Hematopoietic multipotent progenitor cell treated with erythropoietin and hydrocortisone succinate and interleukin-3 and kit ligand, for 4 days (in vitro differentiated cells): ENCODE data around the gene AUTS2.
"Not testable (repeated sequence)": the region's sequence is repeated elsewhere in the genome, so short reads cannot be mapped to it uniquely, and the experiment has no call there.

Experiments
- DNase-seq: peaks from one replicate; pipeline ENCODE4 v3.0.0-alpha.2; 2015

The AUTS2 gene

DNA sequence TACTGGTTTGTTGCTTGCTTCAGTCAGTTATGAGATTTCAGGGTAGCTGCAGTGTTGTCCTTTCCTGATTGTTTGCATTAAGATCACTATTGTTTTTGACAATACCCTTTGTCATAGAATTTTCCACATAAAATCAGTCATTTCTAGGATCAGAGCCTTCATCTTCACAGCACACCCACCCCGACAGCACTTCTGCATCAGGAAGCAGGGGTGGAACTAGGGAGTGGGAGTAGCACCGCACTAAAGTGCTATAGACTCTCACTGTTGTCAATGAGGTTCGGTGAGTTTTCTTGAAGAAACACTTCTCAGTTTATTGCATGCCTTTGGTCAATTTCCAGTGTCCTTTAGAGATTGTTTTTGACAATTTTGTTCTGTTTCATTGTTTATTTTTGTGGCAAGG lies 632.5 kb downstream of the AUTS2 start:
- DNase-seq: no peak

DNA sequence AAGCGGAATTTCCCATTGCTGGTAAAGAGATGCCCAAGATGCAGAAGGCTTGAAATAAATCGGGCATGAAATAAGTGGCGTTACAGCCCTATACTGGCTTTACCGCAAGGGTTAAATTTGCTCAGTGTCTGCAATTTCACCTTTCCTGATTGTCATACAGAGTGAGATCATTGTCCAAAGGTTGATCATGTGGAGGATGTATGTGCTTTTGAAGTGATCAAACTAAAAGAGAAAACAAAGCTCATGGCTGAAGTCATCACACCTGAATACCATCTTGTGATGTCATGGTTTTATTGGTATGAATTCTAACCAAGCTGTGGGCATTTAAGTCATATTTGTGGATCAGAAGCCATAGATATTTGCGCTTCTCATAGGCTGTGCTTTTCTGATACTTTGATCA lies 635.5 kb downstream of the AUTS2 start:
- no peak for DNase-seq

DNA sequence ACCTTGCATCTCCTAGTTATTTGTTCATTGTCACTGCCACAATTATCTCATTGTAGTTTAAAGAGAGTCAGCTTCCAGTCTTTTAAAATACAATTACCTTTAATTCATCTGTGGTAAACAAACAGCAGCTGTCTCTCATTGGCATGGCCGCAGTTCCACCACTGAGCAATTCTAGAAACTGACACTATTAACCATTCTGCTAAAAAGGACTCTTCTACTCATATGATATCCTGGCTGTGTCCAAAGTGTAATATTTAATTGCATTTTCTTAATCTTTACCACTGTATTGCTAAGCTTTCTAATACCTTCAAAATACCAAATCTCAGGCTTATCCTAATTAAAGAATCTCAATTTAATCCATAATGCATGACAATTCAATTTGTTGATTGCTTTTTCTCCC lies 639.0 kb downstream of the AUTS2 start:
- DNase-seq: no peak

DNA sequence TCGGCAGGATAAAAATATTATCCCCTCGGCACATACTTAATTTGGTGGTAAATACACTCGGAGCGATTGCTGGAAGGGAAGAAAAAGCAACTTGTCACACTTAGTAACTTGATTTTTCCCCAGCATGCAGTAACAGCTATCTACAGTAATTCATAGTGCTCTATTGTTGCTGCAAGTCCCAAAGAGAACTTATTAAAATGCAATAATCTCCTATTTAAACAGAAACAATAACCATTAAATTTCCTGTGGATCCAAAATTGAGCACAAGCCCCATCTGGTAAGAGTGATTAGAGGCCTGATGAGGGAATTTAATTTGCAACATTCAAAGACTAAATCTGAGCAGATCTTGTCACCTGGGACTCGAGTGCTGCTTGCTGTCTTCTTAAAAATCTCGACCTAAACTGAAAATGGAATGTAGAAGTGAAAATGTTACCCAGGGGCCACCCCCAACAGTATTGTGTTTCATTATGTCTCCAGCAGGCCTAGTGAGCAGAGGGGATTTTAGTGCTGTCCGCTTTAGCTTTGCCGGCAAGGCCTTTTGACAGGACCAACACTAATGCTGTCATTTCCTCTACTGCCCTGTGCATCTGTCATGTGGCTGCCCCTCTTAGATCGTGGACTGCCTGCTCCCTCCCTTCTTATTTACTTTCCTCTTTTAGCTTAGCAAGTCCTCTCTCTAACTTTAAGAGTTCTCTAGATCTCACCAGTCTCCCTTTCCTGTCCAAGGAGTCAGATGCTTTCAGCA lies 639.7 kb downstream of the AUTS2 start:
- peak; percentile 2 for DNase-seq

DNA sequence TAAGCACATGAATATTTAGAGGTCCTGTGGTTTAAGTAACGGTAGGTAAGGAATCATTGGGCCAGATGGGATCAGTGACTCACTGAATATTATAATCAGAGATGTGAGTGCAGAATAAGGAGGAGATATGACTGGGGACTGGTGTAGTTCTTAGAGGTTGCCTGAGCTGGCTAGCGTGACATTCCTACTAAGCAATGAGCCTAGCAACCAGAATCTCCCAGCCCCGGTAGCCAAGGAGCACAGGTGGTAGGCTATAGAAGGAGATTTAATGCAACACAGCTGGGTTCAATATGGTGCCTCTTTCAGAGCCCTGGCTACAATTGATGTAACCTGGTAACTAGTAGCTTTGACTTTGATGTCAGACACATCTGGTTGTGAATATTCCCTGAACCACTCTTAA lies 641.6 kb downstream of the AUTS2 start:
- DNase-seq: no peak

DNA sequence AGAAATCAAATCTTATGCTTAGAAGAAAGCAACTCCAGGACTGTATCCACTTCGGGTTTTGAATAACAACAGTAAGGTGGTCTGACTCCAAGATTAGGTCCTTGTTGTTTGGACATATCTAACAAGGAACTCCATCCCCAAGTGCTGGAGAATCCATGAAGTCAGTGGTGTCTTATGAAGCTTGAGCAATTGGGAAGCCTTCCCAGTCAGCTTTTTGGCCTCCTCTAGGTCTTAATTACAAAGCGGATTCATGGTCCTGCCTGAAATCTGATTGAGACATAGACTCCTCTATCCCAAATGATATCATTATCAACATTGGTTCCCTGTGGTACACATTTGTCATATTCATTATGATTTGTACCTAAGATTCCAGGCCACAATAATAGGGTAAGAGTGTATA lies 642.6 kb downstream of the AUTS2 start:
- DNase-seq: no peak

DNA sequence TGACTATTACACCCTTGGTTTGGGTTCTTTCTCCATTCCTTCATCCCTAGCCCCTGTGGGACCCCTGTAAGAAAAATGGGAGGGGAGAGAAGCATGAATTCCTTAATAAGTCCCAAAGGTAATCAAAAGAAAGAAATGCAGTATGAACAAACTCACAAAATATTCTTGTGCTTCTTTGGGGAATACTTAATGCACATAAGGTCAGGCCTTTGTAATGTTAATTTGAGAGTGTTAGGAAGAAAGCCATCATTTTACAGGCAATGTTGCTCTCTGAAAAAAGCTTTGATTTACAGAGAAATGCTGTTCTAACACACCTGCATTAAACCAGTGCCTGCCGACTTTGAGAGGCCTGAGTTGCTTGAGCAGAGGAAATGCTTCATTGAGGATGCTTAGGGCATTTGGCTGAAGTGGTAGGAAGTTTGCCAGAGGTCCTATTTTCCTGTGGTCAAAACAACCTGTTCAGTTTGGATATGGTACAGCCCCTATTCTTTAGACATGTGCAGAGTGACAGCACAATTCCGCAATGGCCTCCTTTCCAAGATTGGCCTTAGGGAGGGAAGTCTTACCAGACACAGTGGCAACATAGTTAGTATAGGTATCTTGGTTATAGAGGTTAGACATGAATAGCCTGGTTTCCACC lies 643.4 kb downstream of the AUTS2 start:
- no peak for DNase-seq

DNA sequence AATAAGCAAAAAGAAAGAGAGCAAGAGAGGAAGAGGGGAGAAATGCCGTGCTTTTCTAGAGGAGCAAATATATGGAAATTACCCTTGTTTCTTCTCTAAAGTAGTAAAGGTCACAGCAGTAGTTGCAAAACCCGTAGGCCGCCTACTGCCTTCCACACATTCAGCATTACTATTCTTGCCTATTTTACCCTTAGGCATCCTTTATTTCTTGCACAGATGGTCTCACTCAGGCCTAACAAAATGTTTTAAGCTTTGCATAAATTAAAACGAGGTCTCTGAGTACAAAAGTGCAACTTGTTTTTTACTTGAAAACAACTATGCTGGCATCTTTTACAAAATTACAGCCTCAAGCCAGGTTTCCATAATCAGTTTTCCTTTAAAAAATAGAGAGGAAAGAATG lies 644.6 kb downstream of the AUTS2 start:
- DNase-seq: no peak

DNA sequence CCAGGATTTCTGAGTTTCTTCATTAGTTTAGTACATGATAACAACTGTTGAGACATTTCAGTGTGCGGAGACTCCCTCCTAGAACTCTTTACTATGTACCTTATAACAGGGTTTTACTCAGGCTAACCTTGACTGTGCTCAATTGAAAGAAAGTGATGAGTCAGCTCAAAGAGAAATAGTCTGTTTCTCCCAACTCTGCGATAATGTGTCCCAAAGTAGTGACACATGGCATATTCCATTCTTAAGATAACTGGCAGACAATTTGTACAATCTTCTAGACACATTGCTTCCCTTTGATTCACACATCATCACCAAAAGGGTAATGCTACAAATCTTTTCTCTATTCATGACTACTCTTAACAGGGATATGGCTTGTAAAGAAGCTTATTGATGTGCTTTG lies 645.2 kb downstream of the AUTS2 start:
- DNase-seq: no peak

DNA sequence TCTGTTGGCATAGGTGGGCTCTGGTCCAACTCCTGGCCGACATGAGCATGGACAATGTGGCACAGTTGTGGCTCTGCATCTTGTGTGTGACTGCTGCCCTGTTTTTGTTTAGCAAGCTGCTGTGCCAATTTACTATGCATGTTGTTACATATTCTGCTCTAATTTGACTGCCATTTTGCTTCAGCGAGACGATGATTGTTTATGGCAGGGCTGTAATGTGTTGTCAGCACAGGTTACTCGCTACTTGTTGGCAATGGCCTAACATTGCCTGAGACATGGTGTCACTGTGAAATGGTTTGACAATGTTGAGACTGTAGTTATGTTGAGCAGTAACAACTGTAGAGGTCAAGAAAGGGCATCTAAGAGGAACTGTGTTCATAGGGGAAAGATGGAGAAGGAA lies 659.6 kb downstream of the AUTS2 start:
- no peak for DNase-seq

DNA sequence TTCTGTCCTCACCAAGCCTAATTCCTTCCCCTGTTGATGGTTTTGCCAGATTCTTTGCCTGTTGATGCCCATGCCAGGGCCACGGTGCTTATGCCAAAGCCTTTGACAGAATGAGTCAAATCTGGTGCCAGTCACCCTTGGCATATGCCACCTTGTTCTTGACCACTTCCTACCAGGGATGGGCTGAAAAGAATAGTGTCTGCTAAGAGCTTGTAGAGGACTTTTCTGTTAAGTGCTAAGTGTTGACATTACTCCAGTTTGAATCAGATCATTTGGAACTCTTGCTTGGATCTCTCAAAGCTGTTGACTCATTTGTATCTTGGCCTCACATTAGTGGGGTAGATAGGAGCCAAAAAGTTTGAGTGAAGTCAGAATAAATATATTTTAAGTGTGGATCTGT lies 661.2 kb downstream of the AUTS2 start:
- DNase-seq: no peak

DNA sequence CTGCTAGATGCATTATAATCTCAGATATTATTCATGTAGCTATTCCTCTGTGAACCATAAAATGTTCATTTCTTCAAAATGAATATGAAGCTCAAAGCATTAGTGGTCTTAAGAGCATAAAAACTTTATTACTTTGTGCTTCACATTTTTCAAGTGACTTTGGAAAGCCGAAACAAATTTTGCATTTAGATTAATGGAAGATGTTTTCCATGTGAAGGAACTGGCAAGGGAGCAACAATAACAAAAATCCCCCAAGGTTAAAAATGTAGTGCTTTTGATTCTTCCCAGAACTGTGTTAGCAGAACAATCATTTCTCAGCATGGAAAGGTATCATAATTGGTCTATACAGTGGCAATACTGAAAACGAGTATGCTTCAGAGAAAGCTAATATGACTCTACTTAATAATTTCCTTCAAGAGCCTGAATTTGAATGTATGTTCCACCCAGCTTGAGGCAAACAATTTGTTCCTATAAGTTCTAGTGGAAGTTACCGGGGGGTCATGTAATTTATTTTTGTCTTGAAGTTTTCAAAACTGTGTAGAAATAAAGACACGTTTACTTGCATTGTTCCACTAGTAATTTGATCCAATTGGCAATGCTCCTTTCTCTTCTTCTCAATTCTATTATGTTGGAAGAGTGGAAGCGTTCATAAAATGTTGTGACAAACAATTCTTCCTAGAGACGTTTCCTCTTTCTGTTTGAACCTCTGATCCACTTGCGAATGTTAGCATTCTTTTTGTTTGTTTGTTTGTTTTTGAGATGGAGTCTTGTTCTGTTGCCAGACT lies 665.4 kb downstream of the AUTS2 start:
- no peak for DNase-seq

DNA sequence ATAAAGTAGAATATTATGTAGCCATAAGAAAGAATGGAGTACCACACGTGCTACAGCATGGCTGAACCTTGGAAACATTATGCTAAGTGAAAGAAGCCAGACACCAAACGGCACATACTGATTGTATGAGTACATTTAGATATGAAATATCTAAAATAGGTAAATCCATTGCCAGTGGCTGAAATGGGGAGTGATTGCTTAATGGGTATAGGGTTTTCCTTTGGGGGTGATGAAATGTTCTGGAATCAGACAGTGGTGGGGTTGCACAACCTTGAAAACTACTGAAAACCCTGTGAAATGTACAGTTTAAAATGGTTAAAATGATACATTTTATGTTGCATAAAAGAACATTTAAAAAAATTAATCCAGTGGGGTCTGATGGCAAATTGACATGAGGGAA lies 667.9 kb downstream of the AUTS2 start:
- DNase-seq: no peak

DNA sequence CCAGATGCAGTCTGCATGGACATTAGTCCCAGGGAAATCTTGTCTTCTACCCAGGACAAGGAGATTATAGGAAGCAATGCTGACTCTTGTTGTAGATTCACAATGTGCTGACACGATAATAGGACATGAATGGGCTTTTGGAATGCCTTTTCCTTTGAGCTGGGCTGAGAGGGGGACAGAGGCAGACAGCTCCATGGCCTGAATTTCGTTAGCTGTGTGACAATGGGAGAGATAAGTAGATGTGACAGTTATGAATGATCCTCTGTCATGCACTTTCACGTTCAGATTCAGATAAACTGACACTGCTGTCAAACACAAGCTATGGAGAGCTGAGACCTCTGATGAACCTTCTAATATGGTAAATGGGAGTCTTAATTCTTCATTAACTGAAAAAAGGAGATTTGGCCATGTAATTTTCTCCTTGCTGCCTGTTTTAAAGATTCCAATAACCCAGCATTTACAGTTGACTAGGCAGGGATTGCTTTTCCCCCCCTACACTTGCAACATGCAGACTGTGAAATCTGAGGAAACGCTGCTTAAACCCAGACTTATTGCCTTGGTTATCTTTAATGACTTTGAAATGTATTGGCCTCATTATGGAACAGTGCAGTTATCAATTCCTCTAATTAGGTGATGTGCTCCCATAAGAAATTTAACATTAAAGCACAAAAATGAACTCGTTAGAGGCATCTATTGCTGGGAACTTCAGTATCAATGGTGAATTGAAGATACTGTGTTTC lies 669.3 kb downstream of the AUTS2 start:
- DNase-seq: no peak

DNA sequence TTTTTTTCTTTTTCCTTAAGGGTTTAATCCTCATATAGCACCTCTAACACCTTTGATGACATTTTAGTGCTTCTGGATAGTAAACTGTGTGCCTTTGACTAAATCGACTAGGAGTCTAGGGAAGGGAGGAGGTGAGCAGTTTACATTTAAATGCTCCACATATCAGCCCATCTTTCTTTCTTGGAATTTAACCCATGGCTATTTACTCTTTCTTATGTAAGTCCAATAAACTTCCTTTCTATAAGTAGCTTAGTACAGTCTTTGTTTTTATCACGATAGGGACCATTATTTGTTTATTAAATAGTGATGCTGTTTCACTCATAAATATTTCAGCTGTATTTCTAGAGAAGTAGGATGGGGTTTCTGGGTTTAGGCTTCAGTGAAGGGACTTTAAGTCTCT lies 669.9 kb downstream of the AUTS2 start:
- DNase-seq: no peak

DNA sequence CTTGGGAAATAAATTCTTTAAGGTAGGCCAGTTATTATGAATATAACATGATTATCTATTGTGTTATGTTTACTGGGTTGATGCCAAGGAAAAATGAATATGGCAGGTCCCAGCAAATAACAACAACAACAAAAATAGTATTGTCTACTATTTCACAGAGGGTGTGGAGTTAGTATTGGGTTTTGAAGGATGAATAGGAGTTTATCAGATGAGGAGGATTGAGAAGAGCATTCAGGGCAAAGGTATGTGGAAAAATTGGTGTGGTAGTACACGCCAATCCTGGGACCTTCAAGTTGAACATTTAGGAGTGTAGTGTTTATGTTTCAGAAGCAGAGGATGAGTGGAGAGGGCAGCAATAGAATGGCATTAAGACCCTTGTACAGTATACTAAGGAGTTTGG lies 671.9 kb downstream of the AUTS2 start:
- no peak for DNase-seq

DNA sequence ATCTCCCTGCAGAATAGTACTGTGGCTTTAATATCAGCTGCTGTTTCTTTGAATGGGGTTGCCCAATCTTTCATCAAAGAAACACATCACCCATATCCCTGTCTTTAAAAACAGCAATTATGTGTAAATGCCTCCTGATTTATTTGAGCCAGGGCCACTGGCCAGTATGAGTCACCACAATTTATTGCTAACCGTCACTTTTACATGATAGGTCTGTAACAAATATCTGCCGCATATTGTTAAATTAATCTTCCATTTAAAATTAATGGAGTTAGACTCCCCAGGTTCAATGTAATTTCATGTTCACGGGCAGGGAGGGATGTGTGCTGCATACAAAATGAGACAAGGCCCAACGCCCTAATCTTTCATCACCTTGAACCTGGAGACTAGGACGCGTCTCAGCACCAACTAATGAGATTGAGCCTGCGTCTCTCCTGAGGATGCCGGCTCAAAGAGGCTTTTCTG lies 673.4 kb downstream of the AUTS2 start:
- no peak for DNase-seq

DNA sequence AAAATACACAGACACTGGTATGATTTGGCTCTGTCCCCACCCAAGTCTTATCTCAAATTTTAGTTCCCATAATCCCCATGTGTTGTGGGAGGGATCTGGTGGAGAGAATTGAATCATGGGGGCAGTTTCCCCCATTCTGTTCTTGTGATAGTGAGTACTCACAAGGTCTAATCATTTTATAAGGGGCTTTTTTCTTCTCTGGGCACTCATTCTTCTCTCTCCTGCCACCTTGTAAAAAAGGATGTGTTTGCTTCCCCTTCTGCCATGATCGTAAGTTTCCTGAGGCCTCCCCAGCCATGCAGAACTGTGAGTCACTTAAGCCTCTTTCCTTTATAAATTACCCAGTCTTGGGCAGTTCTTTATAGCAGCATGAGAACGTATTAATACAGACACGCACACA lies 677.3 kb downstream of the AUTS2 start:
- not testable (repeated sequence) for DNase-seq

DNA sequence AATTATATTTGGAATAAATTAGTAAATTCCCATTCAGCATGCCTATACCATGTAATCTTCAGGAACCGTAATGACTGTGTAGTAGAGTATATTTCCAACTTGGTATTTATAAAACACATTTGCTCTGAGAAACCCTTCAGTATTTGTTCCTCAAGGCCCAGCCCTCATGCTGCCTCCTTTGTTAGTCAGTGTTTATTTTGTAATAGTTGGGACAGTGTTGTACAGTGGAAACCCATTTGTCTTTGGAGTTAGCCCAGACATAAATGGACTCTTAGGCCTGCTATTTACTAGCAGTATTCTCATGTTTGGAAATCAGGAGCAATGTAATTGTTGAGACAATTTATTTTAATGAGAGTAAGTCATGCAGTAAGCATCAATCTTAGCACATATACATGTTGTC lies 686.9 kb downstream of the AUTS2 start:
- no peak for DNase-seq

DNA sequence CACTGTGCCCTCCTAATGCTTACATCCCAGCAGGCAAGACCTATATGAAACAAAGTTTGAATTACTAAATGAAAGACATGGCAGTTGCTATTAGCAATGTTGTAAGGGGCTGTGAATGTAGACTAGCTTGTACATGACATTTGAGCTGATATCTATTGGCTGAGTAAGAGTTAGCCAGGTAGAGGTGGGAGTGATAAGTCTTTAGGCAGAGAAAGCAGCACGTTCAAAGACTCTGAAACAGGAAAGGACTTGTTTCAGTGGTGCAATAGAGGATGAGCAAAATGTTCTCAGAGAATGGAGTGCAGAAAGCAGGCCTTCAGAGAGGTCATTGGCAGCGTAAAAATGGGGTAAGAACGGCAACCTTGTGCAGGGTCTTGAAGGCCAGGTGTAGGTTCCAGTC lies 687.6 kb downstream of the AUTS2 start:
- no peak for DNase-seq

DNA sequence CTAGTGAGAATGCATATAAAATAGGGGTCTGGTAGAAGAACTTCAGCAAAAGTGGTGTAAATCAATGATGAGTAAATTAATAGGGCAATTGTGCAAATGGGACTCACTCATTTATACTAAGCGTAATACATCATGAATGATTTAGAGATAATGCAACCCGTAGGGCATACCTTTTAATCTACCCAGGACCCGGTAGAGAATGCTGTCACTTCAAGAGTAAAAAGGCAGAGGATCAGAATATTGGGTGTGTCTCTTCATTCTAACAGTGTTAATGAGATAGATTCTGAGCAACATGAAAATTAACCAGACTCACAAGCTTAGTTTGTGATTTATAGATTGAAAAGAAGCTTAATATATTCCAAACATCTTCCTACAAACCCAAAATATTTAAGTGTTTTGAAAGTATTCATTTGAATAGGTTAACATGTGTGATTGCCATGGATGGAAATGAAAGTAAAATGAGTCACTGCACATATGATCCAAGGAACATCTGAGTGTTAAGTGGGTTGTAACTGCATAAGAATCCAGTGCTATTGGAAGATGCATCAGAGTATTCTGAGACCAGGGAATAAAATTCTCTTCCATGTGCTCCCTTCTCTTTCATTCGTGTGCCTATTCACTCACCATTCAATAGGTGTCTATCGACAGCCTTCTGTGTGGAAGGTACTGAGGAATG lies 690.6 kb downstream of the AUTS2 start:
- no peak for DNase-seq

DNA sequence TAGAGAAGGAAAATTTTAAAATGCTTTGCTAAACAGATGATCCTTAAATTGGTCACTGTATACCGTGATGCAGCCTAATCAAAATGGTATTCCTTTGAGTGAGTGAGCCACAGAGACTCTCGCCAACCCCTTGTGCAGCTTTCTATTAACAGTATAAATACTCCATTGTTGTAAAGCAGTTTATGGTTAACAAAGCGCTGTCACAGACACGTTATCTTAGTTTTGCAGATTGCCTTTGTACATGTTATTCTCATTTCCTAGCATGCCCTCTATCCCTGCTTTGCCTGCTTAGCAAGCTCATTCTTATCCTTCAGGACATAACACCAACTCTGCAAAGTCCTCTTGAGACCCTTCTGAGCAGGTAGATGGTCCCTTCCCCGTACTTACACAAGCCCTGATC lies 694.4 kb downstream of the AUTS2 start:
- DNase-seq: peak; percentile 12
